Endodermal cell (in vitro differentiated cells): ENCODE data around the gene LAMA4. TPM values are rescaled to one million over a fixed set of nuclear protein-coding genes. Genes with fewer than 3 reads are reported as not detected.

Experiments used
- DNase-seq: peaks from one replicate; pipeline ENCODE4 v3.0.0-alpha.2; 2017
- H3K27ac ChIP-seq: 2 replicates; pipeline ENCODE4 v1.5.1; 2013; ENCODE audit warnings: mild to moderate bottlenecking, low read depth, low read length, moderate library complexity
- H3K27me3 ChIP-seq: 2 replicates; pipeline ENCODE4 v1.6.1; 2013; ENCODE audit warnings: mild to moderate bottlenecking, low read length, moderate library complexity; ENCODE audit not compliant: insufficient read depth, control insufficient read depth, poor library complexity, severe bottlenecking
- H3K36me3 ChIP-seq: 2 replicates; pipeline ENCODE4 v1.7.0; 2013; ENCODE audit warnings: mild to moderate bottlenecking, low read length, moderate library complexity; ENCODE audit not compliant: control insufficient read depth, insufficient read depth
- H3K4me1 ChIP-seq: one replicate; pipeline ENCODE4 v1.7.0; 2013; ENCODE audit warnings: low read length; ENCODE audit not compliant: control insufficient read depth, insufficient read depth
- H3K4me3 ChIP-seq: 2 replicates; pipeline ENCODE4 v1.5.1; 2013; ENCODE audit warnings: mild to moderate bottlenecking, low read length, moderate library complexity
- H3K9ac ChIP-seq: 2 replicates; pipeline ENCODE4 v1.6.1; 2013; ENCODE audit warnings: mild to moderate bottlenecking, low read length, moderate library complexity; ENCODE audit not compliant: poor library complexity, severe bottlenecking; ENCODE audit errors: extremely low read depth
- H3K9me3 ChIP-seq: 2 replicates; pipeline ENCODE4 v1.6.1; 2013; ENCODE audit warnings: mild to moderate bottlenecking, low read length, moderate library complexity; ENCODE audit not compliant: control insufficient read depth
- H3K27ac Mint-ChIP-seq: 2 replicates; pipeline ENCODE4 v1.8.0; 2020; ENCODE audit warnings: mixed read lengths
- H3K27me3 Mint-ChIP-seq: 2 replicates; pipeline ENCODE4 v1.8.0; 2021; ENCODE audit warnings: mild to moderate bottlenecking, mixed read lengths; ENCODE audit not compliant: insufficient read depth
- H3K36me3 Mint-ChIP-seq: 2 replicates; pipeline ENCODE4 v1.8.0; 2020; ENCODE audit warnings: low read depth, mixed read lengths
- H3K4me1 Mint-ChIP-seq: 2 replicates; pipeline ENCODE4 v1.8.0; 2020; ENCODE audit warnings: mixed read lengths
- H3K4me3 Mint-ChIP-seq: 2 replicates; pipeline ENCODE4 v1.8.0; 2020; ENCODE audit warnings: mild to moderate bottlenecking, moderate library complexity, mixed read lengths
- H3K9me3 Mint-ChIP-seq: 2 replicates; pipeline ENCODE4 v1.8.0; 2020; ENCODE audit warnings: mild to moderate bottlenecking, mixed read lengths
- CTCF ChIP-seq: fragments of 200-600 bp; sonication (generic); conservative IDR thresholded peaks from 2 replicates; pipeline ENCODE4 v1.5.0; 2021; ENCODE audit warnings: antibody characterized with exemption, mild to moderate bottlenecking
- WGBS, 2 experiments: methylation state at CpG; one replicate each; pipeline versions ENCODE4 v1.1.5 to v1.1.7; 2013; ENCODE audit warnings: missing lambda C conversion rate in 2 of 2, mixed read lengths in 1 of 2; ENCODE audit not compliant: insufficient coverage in 1 of 2, insufficient read length in 1 of 2; 5-methylcytosine and 5-hydroxymethylcytosine counted together
- total RNA-seq, 2 donors: library from RNA; stranded (reverse); fragmentation: NEBNext Ultra II Directional in 1 of 2; extraction: Animal tissue kit (Norgen Biotek cat#: 25700) in 1 of 2; gene quantifications; 2 replicates in 1 of 2; 3 replicates in 1 of 2; pipeline ENCODE4 v1.2.1, GENCODE V29; 2021

Gene LAMA4
- total RNA-seq, 2 donors from 2014 or later, result 0.24 to 3.7 TPM

- Mint-ChIP-seq H3K9me3 (no peaks in the 10 kb centered on the region), H3K36me3 (no peaks in the 10 kb centered on the region), H3K27me3 (no peaks in the 10 kb centered on the region), H3K4me3 (no peak overlapping the region), H3K27ac (no peak overlapping the region), H3K4me1 (peaks cover 1% of the 10 kb centered on the region)
- H3K27ac ChIP-seq, result no peak overlapping the region
- H3K36me3 ChIP-seq, result no peaks in the 10 kb centered on the region
- H3K9me3 ChIP-seq, result no peaks in the 10 kb centered on the region
- no peak overlapping the region for H3K4me3 ChIP-seq
- H3K4me1 ChIP-seq, result no peaks in the 10 kb centered on the region
- no peaks in the 10 kb centered on the region for H3K27me3 ChIP-seq
- no peak for TF ChIP-seq CTCF
- no peak for DNase-seq
- H3K9ac ChIP-seq, result no peak overlapping the region
Observed at GRCh38 chr6:112296694-112297093, 42.3 kb upstream of the LAMA4 start.

GRCh38 chr6:112296122-112296521 lies 41.8 kb upstream of the LAMA4 start:
- H3K27me3 ChIP-seq, result no peaks in the 10 kb centered on the region
- H3K4me3 Mint-ChIP-seq, result no peak overlapping the region

GRCh38 chr6:112291161-112291762 lies 36.9 kb upstream of the LAMA4 start:
- Histone ChIP-seq H3K4me1 (no peaks in the 10 kb centered on the region), H3K27ac (no peak overlapping the region), H3K36me3 (no peaks in the 10 kb centered on the region), H3K9me3 (no peaks in the 10 kb centered on the region), H3K4me3 (no peak overlapping the region), H3K27me3 (no peaks in the 10 kb centered on the region), H3K9ac (no peak overlapping the region)
- DNase-seq, result no peak
- Mint-ChIP-seq H3K9me3 (no peaks in the 10 kb centered on the region), H3K4me1 (peaks cover 5% of the 10 kb centered on the region), H3K4me3 (no peak overlapping the region), H3K36me3 (no peaks in the 10 kb centered on the region), H3K27ac (no peak overlapping the region), H3K27me3 (no peaks in the 10 kb centered on the region)
- WGBS, 2 experiments, result 98 to 100% methylated on average over 1 of the region's 1 CpG
- TF ChIP-seq CTCF, result no peak

More at GRCh38 chr6:112296122-112296521, 41.8 kb upstream of the LAMA4 start:
- H3K4me1 Mint-ChIP-seq, result peaks cover 1% of the 10 kb centered on the region
- no peaks in the 10 kb centered on the region for H3K36me3 Mint-ChIP-seq
- no peaks in the 10 kb centered on the region for H3K36me3 ChIP-seq
- 43 to 68% methylated on average over 2 of the region's 2 CpGs for WGBS, 2 experiments
- no peak overlapping the region for H3K9ac ChIP-seq
- peak; percentile 83 for TF ChIP-seq CTCF
- no peaks in the 10 kb centered on the region for H3K9me3 ChIP-seq
- H3K27ac ChIP-seq, result no peak overlapping the region
- no peaks in the 10 kb centered on the region for H3K27me3 Mint-ChIP-seq
- no peak overlapping the region for H3K27ac Mint-ChIP-seq
- H3K4me3 ChIP-seq, result no peak overlapping the region
- DNase-seq, result peak; percentile 84
- H3K4me1 ChIP-seq, result no peaks in the 10 kb centered on the region
- no peaks in the 10 kb centered on the region for H3K9me3 Mint-ChIP-seq
